ENCODE results near the gene UNC5A.

Gene UNC5A

GRCh38 chr5:176818391-176819098 lies 8.2 kb downstream of the UNC5A start:
- TF ChIP-seq HDGF (IDR thresholded peaks at IDR 0.05; ENCODE audit: borderline replicate concordance): no peak
- no peak for TF ChIP-seq FOXK2 (IDR thresholded peaks at IDR 0.05)
- no peak for TF ChIP-seq CTBP1 (IDR thresholded peaks at IDR 0.05; ENCODE audit: borderline replicate concordance)
- no peak for TF ChIP-seq SP1 (IDR thresholded peaks at IDR 0.05)
- no peak for TF ChIP-seq ELF4 (IDR thresholded peaks at IDR 0.05)
- no peak for TF ChIP-seq L3MBTL2 (conservative IDR thresholded peaks at IDR 0.05)
- DNase-seq (ENCODE audit: extremely low spot score): no peak
- ChIA-PET POLR2A (no interaction called here), CTCF (interaction anchor here (1.0 kb wide), 1 partner anchor 158 kb away, joined by 3 read pairs; no protein-coding TSS in a partner anchor)

DNA sequence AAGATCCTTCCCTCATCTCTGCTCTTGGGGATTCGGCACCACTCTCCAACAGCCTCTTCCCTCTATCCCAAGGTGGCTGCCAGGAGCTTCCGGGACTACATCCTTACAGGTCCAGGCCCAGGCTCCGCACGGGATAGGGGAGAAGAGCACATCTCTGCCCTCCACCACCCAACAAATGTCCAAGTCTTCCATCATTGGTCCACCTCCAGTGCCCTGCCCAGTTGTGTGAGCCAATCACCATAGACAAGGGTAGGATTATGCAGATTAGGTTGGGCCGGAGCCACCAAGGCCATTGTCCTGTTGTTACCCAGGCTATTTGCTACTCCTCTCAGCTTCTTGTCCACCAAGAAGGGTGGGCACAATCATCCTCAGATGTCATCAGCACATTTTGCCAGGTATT lies 9.1 kb downstream of the UNC5A start:
- ChIA-PET CTCF (no interaction called here), POLR2A (no interaction called here)
- DNase-seq (ENCODE audit: extremely low spot score): no peak
- TF ChIP-seq HDGF (IDR thresholded peaks at IDR 0.05; ENCODE audit: borderline replicate concordance) (no peak), FOXA1 (IDR thresholded peaks at IDR 0.05) (no peak), SP1 (IDR thresholded peaks at IDR 0.05) (no peak), CTBP1 (IDR thresholded peaks at IDR 0.05; ENCODE audit: borderline replicate concordance) (no peak), ZNF384 (IDR thresholded peaks at IDR 0.05) (no peak), TARDBP (IDR thresholded peaks at IDR 0.05) (no peak), BHLHE40 (IDR thresholded peaks at IDR 0.05; ENCODE audit: borderline replicate concordance) (no peak), NFRKB (IDR thresholded peaks at IDR 0.05) (no peak), L3MBTL2 (conservative IDR thresholded peaks at IDR 0.05) (no peak), SUZ12 (IDR thresholded peaks at IDR 0.05) (no peak), ARNT (IDR thresholded peaks at IDR 0.05) (no peak), LEF1 (IDR thresholded peaks at IDR 0.05; ENCODE audit: borderline replicate concordance) (no peak), FOXK2 (IDR thresholded peaks at IDR 0.05) (no peak), FOXM1 (IDR thresholded peaks at IDR 0.05; ENCODE audit: borderline replicate concordance) (no peak), ELF4 (IDR thresholded peaks at IDR 0.05) (no peak)

DNA sequence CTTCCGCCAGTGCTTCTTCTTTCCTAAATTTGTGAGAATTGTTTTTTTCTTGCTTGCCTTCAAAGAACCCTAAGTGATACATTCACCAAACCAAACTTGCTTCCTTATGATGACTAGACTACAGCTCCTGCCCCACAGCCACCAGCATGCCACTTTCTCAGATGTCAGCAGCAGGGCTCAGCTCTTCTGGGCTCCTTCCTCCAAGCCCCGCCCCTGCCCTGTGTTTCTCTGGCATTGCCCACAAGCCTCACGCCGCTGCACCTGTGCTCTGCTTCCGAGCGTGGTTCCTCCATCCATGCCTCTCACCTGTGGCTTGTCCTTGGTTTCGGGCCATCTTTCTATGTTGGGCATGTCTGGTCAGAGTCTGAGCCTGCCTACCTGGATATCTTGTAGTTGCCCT lies 10.6 kb downstream of the UNC5A start:
- DNase-seq (ENCODE audit: extremely low spot score): no peak
- ChIA-PET POLR2A (no interaction called here), CTCF (interaction anchor here (1.7 kb wide), 1 partner anchor 160 kb away, joined by 6 read pairs; no protein-coding TSS in a partner anchor)
- TF ChIP-seq ARNT (IDR thresholded peaks at IDR 0.05) (no peak), SP1 (IDR thresholded peaks at IDR 0.05) (no peak), BHLHE40 (IDR thresholded peaks at IDR 0.05; ENCODE audit: borderline replicate concordance) (no peak), CTBP1 (IDR thresholded peaks at IDR 0.05; ENCODE audit: borderline replicate concordance) (no peak), ZNF384 (IDR thresholded peaks at IDR 0.05) (no peak), PKNOX1 (IDR thresholded peaks at IDR 0.05) (no peak), SUZ12 (IDR thresholded peaks at IDR 0.05) (no peak)

DNA sequence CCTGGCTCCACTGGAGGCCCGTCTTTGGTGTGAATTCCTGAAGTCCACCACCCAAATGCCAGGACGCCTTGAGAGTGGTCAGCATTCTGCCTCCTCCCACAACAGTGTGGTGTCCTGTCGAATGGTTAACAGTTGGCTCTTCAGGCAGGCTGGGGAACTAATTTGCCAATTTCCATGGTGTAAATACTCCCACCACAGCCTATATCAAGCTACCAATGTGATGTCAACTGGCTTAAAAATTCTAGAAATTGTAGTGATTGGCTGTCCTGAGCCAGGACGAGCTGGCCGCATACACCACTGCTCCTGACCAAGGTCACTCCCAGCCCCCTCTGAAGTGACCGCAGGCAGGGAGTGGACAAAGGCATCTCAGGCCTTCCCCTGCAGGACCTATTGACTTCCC lies 11.1 kb downstream of the UNC5A start:
- POLR2A ChIA-PET: no interaction called here
- TF ChIP-seq ZNF384 (IDR thresholded peaks at IDR 0.05) (no peak), L3MBTL2 (conservative IDR thresholded peaks at IDR 0.05) (no peak), LEF1 (IDR thresholded peaks at IDR 0.05; ENCODE audit: borderline replicate concordance) (no peak)
- CTCF ChIA-PET: interaction anchor here (0.6 to 1.7 kb wide), 2 partner anchors 23 to 161 kb away, joined by 3 to 6 read pairs; no protein-coding TSS in a partner anchor
- DNase-seq (ENCODE audit: extremely low spot score): no peak

DNA sequence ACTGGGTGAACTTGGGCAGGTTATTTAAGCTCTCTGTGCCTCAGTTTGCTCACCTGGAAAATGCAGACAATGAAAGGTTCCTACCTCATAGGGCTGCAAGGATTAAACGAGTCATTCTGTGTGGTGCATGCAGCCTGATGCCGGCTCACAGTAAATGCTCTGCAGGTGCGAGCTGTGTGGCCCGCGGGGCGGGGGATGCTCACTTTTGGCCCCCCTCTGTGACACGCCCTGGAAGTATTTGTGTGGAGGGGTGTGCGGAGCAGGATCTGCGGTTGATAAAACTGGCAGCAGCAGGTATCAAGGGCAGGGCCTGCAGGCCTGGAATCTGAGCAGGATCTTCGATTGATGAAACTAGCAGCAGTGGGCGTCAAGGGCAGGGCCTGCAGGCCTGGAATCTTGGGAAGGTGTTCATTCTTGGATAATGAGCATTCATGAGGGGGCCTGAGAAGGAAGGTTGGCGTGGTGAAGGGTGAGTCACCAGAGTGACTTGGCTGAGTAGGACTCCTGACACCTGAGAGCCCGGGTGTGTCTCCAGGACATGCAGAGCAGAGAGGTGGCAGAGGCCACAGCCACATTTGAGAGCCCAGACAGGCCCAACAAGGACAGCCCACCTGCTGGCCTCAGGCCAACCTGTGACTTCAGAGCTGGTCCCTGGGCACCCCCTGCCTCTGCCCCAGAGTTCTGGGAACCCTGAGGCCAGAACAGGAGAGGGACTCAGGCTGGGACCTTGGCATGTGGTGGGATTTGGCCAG lies 11.9 kb downstream of the UNC5A start:
- POLR2A ChIA-PET: no interaction called here
- CTCF ChIA-PET: interaction anchor here (0.6 to 1.7 kb wide), 2 partner anchors 24 to 161 kb away, joined by 3 to 6 read pairs; no protein-coding TSS in a partner anchor
- DNase-seq (ENCODE audit: extremely low spot score): no peak
- TF ChIP-seq ELF4 (IDR thresholded peaks at IDR 0.05): no peak
- TF ChIP-seq CTBP1 (IDR thresholded peaks at IDR 0.05; ENCODE audit: borderline replicate concordance): no peak
- TF ChIP-seq SP1 (IDR thresholded peaks at IDR 0.05): no peak
- TF ChIP-seq L3MBTL2 (conservative IDR thresholded peaks at IDR 0.05): no peak
- TF ChIP-seq TARDBP (IDR thresholded peaks at IDR 0.05): no peak
- no peak for TF ChIP-seq PKNOX1 (IDR thresholded peaks at IDR 0.05)
- TF ChIP-seq HDGF (IDR thresholded peaks at IDR 0.05; ENCODE audit: borderline replicate concordance): no peak
- no peak for TF ChIP-seq ARNT (IDR thresholded peaks at IDR 0.05)
- TF ChIP-seq ZNF384 (IDR thresholded peaks at IDR 0.05): no peak
- no peak for TF ChIP-seq BHLHE40 (IDR thresholded peaks at IDR 0.05; ENCODE audit: borderline replicate concordance)
- TF ChIP-seq LEF1 (IDR thresholded peaks at IDR 0.05; ENCODE audit: borderline replicate concordance): no peak
- TF ChIP-seq FOXM1 (IDR thresholded peaks at IDR 0.05; ENCODE audit: borderline replicate concordance): no peak

DNA sequence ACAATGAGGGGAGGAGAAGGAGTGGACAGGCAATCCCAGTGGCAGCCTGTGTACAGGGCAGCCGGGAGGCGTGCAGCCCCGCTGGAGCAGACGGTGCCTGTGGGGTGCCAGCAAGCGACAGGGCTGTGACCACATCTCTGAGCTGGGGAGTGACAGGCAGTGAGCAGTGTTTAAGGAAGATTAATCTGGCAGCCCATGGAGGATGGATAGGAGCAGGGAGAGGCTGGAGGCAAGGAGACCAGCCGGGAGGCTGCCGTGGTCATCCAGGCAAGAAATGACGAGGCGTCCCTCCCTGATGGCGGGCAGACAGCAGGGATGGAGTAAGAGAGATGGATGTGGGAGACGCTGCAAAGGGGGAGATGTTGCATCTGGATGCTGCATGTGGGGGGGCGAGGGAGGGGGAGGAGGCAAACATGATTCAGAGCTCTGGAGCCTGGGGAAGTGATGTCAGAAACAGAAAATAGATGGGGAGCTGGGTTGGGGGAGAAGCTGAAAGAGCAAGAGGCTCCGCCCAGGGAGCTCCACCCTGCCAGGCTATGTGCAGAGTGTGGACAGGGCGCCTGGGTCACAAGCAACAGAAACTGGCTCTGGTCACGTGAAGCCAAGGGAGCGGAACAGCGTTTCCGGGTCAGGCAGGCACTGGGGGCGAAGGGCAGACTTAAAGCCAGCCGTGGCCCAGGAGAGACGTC lies 12.6 kb downstream of the UNC5A start:
- POLR2A ChIA-PET: no interaction called here
- no peak for DNase-seq (ENCODE audit: extremely low spot score)

More for the DNA sequence above, 12.6 kb downstream of the UNC5A start:
- CTCF ChIA-PET: interaction anchor here (0.7 kb wide), 1 partner anchor 9 kb away, joined by 3 read pairs; no protein-coding TSS in a partner anchor
- TF ChIP-seq SUZ12 (IDR thresholded peaks at IDR 0.05) (no peak), HDGF (IDR thresholded peaks at IDR 0.05; ENCODE audit: borderline replicate concordance) (no peak), TARDBP (IDR thresholded peaks at IDR 0.05) (no peak), PKNOX1 (IDR thresholded peaks at IDR 0.05) (no peak), ZNF384 (IDR thresholded peaks at IDR 0.05) (no peak), L3MBTL2 (conservative IDR thresholded peaks at IDR 0.05) (no peak), LEF1 (IDR thresholded peaks at IDR 0.05; ENCODE audit: borderline replicate concordance) (no peak), CTBP1 (IDR thresholded peaks at IDR 0.05; ENCODE audit: borderline replicate concordance) (no peak), ARNT (IDR thresholded peaks at IDR 0.05) (no peak), FOXA1 (IDR thresholded peaks at IDR 0.05) (no peak), BHLHE40 (IDR thresholded peaks at IDR 0.05; ENCODE audit: borderline replicate concordance) (no peak), FOXM1 (IDR thresholded peaks at IDR 0.05; ENCODE audit: borderline replicate concordance) (no peak), ELF4 (IDR thresholded peaks at IDR 0.05) (no peak), SP1 (IDR thresholded peaks at IDR 0.05) (no peak)

All from HEK293T (cell line).